ENCODE results near the gene RNLS.
"Not testable (repeated sequence)": the region's sequence is repeated elsewhere in the genome, so short reads cannot be mapped to it uniquely, and the experiment has no call there.

The RNLS gene

DNA sequence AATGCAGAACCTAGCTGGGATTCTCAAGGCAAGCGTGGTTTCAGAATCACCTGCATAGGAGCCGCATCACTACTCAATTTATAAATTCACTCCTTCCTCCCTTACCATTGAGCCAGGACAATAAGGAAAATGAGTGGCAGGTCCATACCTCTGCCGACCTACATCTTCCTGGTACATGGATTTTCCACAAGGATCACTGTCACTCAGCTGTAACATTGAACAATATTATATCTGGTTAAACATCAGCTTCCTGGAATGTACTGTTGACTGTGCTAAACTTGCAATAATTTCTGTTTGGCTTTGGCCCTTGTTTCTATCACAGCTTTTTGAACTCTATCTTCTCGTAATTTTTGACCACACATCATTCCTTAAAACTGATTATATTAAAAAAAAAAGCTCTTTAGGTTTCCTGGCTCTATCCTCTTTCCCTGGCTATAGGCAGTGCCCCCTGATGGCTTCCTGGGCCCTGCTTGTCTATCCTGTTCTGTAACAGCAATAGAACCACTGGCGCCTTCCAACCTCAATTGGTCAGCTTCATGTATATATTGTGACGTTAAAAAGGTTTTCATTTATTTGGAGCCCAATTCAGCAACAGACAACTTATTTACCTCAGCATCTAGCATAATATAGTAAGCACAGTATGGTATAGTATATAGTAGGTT is 59.2 kb downstream of the RNLS start:
- no peak for DNase-seq (ENCODE audit: low read depth in 2 of 2)

DNA sequence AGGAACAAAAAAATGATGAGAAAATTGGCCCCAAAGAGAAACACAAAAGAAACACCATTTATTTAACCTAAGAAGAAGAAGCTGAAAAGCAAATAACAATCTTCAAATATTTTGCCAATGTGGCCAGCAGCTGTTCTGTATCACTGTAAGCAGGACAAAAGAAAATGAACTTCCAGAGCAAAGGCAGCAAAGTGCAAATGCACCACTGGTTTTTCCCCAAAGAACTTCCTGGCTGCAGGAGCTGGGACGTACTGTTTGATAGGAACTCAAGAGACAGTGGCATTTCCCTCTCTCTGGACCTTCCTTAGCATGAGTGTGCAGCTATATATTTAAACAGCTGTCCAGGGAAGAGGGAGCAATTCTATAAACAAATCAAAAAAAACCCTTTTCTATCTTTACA is 60.4 kb downstream of the RNLS start:
- no peak for DNase-seq (ENCODE audit: low read depth in 2 of 2)

DNA sequence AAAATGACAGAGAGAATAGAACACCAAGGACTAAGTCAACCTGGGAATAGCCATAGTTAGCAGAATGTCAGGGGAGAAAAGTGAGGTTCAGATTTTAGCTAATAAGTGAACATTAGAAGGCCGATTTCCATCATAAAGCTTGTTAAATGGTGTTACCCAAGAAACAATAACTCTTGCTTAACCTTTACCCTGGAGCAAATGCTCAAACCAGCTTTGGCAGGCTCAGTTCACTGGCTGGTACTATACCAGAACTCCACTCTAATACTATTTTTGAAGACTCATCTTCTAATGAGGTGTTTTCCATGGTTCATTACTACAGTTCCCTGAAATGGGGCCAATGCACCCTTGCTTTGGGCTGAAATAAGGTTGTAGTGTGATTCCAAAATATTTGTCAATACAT is 61.3 kb downstream of the RNLS start:
- DNase-seq (ENCODE audit: low read depth in 2 of 2) = no peak

DNA sequence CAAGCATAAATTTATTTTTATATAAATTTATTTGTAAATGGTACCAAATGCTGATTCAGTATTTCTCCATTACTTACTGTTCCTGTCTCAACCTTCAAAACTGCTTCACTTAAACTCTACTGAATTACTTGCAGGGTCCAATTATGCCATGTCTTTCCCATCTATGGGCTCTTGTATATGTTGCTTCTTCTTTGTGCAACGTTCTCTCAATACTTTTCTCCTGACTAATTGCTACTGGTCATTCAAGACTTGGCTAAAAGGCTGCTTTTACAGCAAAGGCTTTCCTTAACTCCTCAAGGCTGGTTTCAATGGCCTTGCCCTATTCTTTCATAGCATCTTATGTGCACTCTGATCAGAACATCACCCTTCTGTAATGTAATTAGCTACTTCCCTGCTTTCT is 67.9 kb downstream of the RNLS start:
- DNase-seq (ENCODE audit: low read depth in 2 of 2) = no peak

DNA sequence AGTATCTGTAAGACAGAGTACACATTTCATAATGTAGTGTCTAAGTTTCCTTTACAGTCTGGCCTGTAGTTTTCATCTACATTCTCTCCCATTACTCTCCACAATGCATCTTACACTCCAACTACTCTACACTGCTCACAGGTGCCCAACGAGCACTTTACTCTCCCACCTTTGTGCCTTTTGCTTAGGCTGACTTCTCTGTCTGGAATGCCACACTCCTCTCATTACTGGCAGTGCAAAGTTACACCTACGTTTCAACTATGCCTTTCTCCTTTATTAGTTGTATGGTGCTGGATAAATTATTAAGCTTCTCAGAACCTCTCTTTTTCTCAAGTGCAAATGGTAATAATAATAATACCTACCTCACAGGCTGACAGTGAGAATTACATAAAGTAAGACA is 70.5 kb downstream of the RNLS start:
- no peak for DNase-seq (ENCODE audit: low read depth in 2 of 2)

DNA sequence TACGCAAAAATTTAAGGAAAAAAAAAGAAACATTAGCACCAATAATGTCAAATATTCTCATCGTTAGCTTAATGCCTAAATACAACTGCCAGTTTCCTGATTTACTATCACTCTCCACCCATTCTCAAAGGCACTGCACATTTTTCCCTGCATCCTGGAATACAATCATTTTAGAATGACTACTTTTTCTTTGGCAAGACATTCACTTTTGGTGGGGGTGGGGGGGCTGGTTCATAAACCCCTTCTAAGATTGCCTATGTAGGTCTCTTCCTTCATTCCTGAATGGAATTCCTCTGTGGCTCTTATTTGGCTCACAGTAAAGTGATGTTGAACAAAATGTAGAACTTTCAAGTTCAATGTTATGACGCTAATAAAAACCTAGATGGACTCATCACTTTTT is 74.3 kb downstream of the RNLS start:
- DNase-seq (ENCODE audit: low read depth in 2 of 2) = no peak

DNA sequence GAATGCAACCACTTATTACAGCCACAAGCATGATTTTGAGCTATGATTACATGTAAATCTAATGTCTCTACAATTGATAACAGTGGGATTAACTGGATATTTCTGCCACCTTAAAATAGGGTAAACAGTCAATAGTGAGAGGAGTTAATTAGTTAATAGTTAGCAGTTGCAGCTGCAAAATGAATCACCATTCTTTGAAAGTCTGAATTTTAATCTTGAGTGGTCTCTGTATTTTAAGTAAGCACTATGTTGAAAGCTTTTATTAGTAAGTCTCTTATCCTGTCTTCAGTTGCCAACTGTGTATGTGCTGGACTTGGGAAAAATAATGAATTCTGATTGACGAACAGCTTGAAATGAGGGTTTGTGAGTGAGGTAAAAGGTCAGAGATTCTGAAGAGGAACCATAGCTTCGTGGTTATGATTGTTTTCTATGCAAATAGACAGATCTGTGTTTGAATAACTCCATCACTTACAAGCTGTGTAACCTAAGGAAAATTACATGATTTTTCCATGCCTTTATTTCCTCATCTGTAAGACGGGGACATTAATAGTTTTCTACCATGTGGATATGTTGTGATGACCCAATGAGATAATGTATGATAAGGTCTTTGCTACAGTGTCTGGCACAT is 75.2 kb downstream of the RNLS start:
- DNase-seq (ENCODE audit: low read depth in 2 of 2) = no peak

DNA sequence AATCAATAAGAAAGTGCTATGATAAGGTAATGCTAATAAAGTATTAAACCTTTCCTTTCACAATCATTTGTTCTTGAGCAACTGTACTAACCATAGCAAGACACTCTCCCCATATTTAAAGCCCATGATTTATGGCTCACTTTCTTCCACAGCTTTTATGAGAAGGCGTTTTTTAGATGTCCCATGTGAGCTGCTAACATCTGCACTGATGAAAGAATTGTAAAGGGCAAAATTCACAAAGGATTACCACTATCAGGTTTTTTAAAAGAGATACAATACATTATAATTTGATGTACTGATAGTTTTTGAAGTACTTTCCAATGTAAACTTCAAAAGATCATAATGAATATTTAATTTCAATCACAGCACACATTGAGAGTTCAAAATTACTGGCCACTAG is 75.7 kb downstream of the RNLS start:
- no peak for DNase-seq (ENCODE audit: low read depth in 2 of 2)

DNA sequence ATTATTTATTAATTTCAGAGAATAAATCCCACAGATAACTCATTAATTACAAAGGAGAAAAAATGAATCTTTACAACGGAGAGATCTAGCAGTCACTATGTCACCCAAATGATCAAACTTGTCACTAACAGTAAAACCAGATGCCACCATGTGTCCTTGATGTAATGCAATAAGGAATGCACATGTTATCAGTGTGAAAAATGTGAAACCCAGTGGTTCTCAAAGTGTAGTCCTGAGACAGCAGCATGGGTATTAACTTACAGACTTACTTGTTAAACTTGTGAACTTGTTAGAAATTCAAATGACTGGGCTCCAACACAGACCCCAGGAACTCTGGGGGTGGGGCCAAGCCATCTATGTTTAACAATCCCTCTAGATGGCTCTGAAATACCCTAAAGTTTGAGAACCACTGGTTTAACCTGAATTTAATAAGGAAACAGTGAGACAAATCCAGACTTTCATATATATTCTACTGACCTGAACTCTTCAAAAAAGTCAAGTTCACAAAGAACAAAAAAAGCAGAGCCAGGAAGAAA is 77.4 kb downstream of the RNLS start:
- no peak for DNase-seq (ENCODE audit: low read depth in 2 of 2)

DNA sequence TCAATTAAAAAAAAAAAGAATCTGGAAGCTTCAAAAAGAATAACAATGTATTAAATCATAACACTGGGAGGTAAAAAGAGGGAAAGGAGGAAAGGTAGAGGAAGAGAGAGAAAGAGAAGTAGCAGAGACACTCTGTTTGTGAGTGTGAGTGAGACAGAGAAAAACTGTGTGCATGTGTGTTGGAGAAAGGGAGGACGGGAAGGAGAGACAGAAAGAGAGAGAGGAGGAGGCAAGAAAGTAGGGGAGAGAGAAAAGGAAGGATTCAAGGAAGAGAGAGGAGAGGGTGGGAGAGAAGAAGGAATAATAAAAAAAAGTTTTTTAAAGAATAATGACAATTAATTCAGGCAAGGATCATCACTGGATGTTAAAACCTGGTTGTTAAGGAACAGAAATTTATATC is 77.9 kb downstream of the RNLS start:
- no peak for DNase-seq (ENCODE audit: low read depth in 2 of 2)

DNA sequence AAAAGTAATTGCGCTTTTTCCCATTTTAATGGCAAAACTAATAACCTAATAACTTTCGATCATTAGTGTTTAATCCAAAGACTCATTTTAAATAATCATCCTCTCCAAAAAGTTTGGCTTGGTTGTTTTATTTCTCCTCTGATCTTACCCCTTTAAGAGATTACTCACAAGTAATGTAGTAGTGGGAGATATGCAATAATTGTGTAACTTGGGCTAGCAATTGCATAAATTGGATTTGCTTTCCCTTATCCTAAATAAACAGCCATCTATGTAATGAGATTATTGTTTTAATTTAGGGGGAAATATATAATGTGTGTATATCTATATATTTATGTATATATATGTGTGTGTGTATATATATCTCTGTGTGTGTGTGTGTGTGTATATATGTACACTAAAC is 82.5 kb downstream of the RNLS start:
- DNase-seq (ENCODE audit: low read depth in 2 of 2) = no peak

DNA sequence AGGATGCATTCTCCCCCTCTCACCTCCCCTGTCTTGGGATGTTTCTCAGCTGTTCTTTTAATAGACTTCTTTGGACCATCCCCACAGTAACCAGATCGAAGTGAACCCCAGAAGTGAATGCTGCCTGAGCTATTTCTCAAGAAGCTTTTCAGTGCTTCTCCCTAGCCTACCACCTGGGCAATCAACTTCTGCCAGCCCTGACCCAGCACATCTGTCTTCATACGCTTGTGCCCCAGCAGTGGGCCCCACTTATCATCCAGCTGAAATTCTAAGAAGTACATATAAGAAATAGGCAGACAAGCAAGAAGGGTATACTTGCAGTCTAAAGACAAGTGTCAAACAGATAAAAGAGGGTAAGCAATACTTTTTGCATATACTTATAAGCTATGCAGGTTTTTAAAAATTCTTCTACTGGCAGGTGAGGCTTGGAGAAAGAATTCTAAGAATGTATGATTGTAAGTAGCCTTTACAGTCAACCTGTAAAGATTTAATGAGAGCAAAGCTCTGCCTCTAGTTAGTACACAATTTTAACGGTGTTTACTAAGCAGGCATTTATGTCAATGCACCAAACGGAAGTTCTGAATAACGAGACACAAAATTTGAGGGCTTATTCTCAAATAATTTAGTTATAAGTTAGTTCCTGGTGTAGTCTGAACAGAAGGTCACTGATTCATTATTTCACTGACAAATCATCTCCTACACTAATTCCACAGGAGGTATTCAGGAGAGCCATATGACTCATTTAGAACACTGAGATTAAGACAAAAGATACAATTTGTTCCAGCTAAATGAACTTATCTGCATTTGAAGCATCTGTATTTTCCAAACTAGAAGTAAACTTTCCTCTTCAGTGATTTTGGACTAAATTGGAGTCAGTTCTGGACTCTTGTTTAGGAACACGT is 83.3 kb downstream of the RNLS start:
- no peak for DNase-seq (ENCODE audit: low read depth in 2 of 2)

DNA sequence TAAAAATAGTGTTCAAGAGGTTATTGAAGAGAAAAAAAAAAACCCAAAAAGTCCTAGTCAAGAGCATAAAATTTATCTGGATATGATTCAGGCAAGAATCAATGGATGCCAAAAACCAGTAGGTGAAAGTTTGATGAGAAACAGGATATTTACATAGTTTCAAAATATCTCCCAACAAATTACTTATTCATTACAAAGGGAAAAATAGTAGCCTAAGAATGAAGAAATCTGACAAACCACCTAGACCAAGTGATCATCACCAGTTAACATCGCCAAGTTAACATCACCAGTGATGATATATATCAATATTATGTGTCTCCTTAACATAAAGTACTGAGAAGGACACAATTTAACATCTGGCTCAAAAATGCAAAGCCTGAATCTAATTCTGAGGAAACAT is 85.2 kb downstream of the RNLS start:
- no peak for DNase-seq (ENCODE audit: low read depth in 2 of 2)

DNA sequence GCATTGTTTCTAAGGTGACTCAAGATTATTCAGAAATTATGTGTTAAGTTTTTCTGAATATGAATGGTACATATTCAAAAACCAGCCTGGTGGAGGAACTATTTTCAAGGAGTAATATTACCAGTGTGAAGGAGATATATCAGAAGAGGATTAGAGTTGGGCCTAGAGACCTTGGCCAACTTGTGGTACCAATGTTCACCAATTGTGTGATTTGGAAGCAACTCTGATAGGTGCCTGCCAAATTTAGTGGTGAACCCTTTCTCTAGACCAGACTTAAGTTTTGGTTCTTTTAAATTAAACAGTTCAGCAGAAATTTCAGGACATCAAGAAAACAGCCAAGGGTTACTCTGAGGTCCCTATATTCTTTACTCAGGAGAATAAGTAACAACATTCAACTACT is 88.6 kb downstream of the RNLS start:
- DNase-seq (ENCODE audit: low read depth in 2 of 2) = no peak

DNA sequence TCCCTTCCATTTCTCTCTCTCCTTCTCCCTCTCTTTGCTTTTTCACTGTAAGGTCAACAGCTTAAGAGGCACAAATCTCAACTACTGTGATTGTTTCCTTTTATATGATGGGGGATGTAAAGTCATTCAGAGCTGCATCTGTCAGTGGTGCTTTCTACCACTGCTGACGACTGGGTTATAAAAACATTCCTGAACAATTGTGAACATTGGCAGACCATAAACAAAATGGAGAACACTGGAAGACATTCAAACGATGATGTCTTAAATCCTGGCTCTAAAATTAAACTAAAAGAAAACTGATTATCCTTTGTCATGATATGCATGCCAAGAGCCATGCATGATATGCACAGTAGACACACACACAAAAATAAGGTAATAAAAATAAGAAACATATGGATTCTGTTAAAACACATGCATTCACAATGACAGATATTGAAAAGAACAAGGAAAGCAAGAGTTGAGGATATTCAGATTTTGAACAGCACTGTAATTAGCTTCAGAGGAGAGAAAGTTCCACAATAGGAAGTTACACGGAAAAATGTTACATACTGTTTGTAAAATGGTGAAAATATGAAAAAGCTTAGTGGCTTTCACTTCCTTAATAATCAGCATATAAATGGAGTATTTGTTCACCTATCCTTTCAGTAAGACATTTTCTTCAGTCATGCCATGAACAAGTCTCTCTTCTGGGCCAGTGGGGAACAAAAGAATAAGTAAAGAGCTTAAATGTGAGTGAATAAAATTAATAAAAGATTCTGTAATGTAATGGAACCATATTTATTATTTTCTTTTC is 89.2 kb downstream of the RNLS start:
- no peak for DNase-seq (ENCODE audit: low read depth in 2 of 2)

DNA sequence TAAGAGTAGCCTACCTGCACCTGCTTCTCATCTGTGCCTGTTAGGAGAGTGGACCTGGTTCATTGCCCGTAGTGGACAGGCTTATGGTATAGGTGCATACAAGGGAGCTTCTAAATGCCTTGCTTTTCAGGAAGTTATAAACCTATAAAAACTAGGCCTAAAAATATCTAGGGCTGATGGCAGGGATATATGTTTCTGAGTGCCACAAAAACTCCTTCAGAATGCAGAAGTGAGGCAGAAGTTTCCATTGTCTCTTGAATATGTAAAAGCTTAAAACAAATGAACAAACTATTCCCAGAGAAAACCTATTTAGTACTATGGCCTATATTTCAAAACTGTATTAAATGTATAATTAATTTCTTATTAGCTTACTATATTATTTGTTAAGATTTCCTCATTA is 91.8 kb downstream of the RNLS start:
- DNase-seq (ENCODE audit: low read depth in 2 of 2) = no peak

DNA sequence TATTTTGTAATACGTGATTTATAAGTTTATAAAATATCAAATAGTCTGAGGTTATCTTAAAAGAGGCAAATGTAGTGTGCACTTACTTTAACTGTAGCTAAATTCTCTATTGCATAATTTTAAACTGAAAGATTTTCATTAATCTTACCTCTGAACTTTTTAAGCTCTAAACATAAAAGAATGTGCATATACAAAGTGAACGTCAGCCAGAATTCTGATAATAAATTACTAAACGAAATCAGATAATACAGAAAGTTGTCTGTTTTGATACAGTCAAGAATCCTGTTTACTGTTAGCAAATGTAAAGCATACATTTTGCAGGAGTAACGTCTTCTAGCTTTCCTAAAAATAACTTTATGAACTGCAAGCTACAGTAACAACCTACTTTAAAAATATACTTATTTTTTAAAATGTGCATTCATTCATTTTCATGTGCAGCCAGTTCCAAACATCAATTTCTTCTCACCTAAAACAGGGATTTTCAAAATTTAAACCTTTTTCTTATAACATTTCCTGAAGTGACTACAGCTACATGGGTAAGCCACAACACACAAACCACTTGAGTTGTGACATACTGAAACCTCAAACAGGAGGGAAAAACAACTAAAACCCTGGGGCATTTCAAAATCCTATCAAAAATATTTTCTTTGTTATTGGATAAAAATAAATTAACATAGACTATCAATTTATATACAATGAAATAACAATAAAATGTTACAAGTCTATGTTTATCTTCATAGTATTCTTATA is 92.7 kb downstream of the RNLS start:
- DNase-seq (ENCODE audit: low read depth in 2 of 2) = no peak

DNA sequence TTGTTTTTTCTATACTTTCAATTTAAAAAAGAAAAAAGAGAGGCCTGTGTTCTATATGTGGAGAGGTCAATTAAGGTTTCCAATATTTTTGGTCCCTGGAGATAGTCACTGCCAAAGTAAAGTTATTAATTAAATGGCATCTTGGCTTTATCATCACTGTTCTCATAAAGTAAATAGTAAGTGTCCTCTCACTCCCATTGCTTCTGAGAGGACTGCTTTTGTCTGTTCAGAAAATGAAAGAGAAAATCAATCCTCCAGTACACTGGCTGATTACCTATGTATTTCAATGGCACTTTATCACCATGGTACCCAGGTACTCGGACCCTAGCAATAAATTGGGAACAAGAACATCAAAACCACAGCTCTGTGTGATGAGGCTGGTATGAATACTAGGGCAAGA is 94.0 kb downstream of the RNLS start:
- no peak for DNase-seq (ENCODE audit: low read depth in 2 of 2)

DNA sequence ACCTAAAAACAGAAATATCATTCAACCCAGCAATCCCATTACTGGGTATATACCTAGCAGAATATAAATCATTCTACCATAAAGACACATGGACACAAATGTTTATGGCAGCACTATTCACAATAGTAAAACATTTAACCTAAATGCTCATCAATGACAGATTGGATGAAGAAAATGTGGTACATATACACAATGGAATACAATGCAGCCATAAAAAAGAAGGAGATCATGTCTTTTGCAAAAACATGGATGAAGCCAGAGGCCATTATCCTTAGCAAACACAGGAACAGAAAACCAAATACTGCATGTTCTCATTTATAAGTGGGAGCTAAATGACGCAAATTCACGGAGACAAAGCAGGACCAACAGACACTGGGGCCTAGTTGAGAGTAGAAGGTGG is 96.3 kb downstream of the RNLS start:
- not testable (repeated sequence) for DNase-seq (ENCODE audit: low read depth in 2 of 2)

DNA sequence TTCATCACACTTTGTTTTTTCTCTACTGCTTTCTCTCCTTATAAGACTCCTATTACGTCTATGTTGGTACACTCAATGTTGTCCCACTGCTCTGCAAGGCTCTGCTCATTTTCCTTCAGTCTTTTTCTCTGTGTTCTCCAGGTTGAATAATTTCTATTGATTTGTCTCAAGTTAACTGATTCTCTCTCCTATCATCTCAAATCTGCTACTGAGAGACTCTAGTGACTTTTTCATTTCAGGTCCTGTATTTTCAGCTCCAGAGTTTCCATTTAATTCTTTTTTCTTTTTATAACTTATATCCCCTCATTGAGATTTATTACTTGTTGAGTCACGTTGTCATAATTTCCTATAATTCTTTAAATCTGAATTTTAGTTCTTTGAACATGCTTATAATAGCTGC is 100.9 kb downstream of the RNLS start:
- DNase-seq (ENCODE audit: low read depth in 2 of 2) = no peak

DNA sequence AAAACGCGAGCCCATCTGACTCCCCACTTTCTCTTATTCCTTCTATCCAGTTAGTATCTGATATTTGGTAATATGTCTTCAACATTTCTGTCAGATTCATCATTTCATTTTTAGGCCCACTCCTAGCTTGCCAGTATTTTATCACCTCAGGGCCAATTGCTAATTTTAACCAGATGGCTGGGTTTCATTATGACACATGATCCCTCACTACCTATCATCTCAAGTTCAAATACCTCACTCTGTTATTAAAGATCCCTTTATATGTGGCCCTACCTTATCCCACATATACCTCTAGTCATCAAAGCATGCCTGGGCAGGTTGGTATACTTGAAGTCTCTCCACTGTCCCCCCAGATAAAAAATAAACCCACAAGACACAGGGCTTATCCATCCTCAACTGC is 104.9 kb downstream of the RNLS start:
- no peak for DNase-seq (ENCODE audit: low read depth in 2 of 2)
